Activated T-helper 9 cell treated with anti-CD3 and anti-CD28 coated beads, Interleukin-2, amount 50 U/mL, for 16 hours (primary cell): Measurements from ENCODE around the gene CPEB3.
"Not testable (repeated sequence)": the region's sequence is repeated elsewhere in the genome, so short reads cannot be mapped to it uniquely, and the experiment has no call there.

ENCODE experiments used
- DNase-seq: peaks from one replicate; pipeline ENCODE4 v3.0.0-alpha.2; 2020; ENCODE audit warnings: low read depth

CPEB3 gene

DNA sequence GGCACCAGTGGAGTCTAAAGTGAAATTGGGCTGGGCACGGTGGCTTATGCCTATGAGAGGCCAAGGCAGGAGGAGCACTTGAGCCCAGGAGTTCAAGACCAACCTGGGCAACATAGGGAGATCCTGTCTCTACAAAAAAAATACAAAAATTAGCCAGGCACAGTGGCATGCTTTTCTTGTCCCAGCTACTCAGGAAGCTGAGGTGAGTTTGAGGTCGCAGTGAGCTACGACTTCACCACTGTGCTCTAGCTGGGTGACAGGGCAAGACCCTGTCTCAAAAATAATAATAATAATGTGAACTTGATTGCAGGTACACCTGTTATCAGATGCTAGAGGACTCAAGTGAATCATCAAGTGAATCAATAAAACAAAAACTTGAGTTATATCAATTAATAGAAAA is 259.3 kb downstream of the CPEB3 start:
- DNase-seq, result no peak

DNA sequence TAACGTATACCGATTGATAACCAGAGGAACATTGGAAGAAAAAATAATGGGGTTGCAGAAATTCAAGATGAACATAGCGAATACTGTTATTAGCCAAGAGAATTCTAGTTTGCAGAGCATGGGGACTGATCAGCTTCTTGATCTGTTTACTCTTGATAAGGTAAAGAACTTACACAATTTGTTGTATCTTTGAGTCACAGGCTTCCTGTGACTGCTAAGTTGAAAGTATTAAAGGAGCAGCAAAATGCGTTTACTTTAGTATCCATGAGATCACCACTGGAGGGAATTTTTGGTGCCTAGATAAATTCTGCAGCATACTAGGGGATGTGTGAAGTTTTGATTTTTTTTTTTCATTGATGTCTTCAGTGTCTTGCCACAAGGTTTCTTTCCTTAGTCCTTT is 263.7 kb downstream of the CPEB3 start:
- no peak for DNase-seq

DNA sequence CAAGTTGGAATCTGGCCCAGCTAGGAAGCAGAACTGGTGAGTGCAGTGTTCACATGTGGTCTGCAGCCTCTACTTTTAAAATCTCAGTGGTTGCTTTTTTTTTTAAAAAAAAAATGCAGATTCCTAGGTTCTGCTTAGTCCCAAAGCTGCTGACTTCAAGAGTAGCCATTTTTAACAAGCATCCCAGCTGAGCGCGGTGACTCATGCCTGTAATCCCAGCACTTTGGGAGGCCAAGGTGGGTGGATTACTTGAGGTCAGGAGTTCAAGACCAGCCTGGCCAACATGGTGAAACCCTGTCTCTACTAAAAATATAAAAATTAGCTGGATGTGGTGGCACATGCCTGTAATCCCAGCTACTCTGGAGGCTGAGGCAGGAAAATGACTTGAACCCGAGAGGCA is 265.5 kb downstream of the CPEB3 start:
- not testable (repeated sequence) for DNase-seq

GRCh38 chr10:92024700-92025099 is 266.2 kb downstream of the CPEB3 start:
- no peak for DNase-seq

GRCh38 chr10:92014620-92015019 is 276.3 kb downstream of the CPEB3 start:
- DNase-seq, result no peak

DNA sequence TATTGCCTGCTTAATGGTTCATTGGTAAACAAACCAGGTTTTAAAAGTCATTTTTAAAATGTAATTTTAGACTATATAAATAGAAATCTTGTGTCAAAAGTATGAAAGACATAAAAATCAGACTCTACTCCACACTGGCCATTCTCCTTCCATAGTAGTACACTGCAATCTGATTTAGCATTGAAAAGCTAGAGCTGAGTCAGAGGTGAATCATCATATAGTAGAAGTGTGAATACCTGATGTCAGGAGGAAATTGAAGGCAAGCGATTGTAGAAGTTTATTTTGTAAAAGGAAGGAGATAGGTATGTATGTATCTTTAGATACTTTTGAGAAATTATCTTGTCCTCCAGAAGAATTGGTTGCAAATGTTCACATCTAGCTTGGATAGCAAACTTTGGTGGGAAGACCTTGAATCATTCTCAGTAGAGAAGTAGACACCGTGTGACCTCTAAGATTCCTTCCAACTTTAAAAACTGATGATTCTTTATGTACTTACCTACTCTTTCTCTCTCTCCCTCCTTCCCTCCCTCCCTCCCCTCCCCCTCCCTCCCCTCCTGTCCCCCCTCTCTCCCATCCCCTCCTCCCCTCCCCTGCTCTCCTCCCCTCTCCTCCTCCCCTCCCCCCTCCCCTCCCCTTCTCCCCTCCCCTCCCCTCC is 279.2 kb downstream of the CPEB3 start:
- DNase-seq, result no peak

DNA sequence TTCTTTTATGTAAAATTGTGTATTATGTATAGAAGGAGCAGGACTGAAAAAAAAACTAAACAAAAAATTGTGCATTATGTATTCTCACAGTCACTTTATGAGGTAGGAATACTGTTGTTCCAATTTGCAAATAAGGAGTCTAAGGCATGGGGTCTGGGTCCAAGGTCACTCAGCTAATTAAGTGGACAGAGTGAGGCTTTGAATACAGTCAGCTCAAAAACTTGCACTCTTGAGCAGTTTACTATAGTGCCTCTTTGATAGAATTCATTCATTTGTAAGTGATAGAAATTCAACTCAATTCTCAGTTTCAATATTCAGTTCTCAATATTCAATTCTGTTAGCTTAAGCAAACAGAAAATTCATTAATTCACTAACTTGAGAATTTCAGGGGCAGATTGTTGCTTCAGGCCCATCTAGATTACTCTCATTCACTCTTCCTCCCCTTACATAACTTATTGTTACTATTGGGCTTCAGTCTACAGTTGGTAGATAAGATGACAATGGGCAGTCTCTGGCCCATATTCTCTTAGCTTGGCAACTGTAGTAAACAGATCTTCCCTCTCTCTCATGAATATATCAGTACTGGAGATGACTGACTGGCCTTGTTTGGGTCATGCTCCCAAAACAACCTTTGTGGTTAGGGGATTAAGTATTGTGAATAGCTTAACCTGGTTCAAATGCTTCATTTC is 280.7 kb downstream of the CPEB3 start:
- no peak for DNase-seq

DNA sequence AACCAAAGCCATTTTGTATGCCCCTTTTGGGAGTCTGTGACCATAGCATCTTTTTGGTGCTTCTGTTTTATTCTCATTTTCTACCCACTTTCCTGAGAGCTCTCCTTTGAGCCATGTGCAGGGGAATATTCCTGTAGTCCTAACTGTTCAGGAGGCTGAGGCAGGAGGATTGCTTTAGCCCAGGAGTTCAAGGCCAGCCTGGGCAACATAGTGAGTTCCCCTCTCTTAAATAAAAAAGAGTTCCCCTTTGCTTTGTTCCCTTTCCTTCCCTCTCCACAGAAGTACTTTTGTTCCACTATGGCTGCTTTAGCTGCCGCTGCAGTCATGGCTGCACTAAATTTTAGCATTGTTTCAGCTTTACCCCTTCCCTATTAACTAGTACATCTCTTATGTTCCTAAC is 281.4 kb downstream of the CPEB3 start:
- no peak for DNase-seq

DNA sequence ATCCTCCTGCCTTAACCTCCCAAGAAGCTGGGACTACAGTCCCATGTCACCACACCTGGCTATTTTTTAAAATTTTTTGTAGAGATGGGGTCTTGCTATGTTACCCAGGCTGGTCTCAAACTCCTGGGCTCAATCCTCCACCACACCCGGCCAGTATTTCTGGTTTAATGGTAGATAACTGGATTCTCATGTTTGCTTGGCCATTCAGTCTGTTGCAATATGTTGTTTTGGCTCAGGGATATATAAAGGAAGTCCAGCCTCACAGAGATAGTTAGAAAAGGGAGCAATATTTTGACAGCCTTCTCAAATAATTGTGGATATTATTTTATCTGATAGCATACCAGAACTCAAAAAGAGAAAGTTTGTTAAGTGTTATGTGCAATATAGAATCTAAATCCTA is 284.9 kb downstream of the CPEB3 start:
- no peak for DNase-seq

GRCh38 chr10:92003258-92003657 is 287.6 kb downstream of the CPEB3 start:
- DNase-seq, result no peak

GRCh38 chr10:92001995-92002394 is 288.9 kb downstream of the CPEB3 start:
- DNase-seq, result no peak

DNA sequence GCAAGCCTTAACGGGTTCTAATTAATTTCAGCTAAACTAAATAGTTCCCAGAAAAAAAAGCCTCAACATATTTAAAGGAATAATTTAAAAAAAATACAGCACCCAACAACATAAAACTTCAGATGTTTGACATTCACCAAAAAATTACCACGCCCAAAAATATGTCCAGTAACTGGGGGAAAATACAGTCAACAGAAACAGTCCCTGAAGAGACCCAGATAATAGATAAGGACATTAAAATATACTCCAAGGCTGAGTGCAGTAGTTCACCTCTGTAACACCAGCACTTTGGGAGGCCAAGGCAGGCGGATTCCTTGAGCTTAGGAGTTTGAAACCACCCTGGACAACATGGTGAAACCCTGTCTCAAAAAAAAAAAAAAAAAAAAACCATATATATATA is 289.3 kb downstream of the CPEB3 start:
- DNase-seq, result no peak
